Measurements from ENCODE around the gene NTRK3.

Gene NTRK3

DNA sequence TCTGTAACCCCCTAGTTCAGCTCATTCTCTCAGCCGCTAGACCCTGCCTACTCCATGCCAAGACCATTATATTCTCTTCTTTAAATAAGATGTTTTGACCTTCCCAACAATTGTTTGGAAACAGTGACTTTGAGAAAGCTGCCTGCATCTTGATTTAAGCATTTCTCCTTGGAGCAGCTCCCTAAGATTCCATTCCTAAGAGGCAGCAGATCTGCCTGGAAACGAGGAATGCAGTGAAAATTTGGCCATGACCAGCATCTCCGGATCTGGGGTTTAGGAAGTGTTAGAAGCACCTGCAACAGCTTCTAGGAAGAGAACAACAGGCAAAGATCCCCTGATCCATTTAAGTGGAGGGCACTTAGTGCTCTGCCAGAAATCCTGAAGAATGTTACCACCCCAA is 235.7 kb downstream of the NTRK3 start:
- no peak for DNase-seq

- DNase-seq, result no peak
These were observed 236.9 kb downstream of the NTRK3 start for GRCh38 chr15:88019656-88020055.

DNA sequence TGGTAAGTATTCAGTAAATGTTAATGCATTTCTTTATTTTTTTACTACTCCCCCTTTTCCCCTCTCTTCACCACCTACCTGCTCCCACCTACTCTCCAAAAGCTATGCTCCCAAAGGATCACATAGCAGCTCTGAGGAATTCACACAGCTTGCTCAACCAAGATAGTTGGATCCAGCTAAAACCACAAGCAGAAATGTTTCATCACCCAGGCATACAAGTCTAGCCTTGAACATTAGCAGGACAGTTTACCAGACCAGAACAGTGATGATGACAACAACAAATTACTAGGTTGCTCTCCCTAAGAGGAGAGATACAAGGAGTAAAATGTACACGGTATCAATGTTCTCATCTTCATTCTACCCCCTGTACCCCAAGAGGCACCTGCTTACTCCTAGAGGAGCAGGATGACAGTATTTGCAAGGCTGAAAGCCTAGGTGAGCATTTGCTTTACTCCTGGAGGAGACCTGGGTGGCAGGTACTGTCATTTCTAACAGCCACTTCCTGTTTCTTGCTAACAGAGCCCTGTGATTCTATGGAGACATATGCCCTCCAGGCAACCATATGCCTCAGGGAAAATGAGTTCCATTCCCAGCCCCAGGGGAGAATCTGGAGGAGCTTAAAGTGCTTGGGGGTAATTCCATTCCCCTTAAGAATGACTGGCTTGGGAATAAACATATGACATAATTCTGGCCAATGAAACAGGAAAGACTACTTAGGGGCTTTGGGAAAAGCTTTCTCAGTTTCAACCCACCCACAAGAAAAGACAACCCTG is 237.5 kb downstream of the NTRK3 start:
- no peak for DNase-seq

DNA sequence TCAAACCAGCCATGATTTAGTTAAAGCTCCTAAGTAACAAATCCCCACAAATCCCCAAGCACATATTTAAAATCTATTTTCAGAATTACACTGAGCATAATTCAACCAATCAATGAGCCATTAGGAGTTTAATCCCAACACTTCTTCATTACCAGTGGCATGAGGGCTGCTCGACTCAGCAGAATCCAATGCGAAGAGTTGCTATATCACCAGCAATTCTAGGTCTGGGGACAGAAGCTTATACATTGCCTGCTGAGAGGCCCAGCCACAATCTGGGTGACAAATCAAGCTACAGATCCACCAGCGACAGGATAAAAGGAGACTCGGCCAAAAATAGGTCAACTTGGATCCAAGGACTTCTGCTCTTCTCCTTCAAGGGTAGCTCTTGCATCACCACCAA is 238.8 kb downstream of the NTRK3 start:
- no peak for DNase-seq

DNA sequence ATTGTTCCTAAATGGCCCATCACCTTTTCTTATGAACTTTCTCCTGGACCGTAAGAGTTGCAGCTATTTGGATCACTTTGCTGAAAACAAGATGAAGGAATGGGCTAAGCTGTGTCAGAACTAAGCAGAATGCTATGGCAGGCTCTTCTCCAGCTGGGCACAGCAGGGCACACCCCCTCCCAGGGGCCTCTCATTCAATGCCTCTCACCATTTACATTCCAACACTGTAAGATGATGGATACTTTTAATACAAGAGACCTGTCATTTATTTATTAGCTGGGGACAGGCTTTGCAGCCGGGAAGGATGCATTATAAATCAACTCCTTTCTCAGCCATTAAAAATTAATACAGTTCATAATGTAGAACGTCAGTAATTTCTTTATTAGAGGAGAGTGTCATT is 240.1 kb downstream of the NTRK3 start:
- DNase-seq, result no peak

- no peak for DNase-seq
These were observed 241.2 kb downstream of the NTRK3 start for GRCh38 chr15:88015228-88015860.

- no peak for DNase-seq
These were observed 241.9 kb downstream of the NTRK3 start for GRCh38 chr15:88014454-88015160.

- DNase-seq, result no peak
These were observed 243.4 kb downstream of the NTRK3 start for GRCh38 chr15:88013111-88013510.

DNA sequence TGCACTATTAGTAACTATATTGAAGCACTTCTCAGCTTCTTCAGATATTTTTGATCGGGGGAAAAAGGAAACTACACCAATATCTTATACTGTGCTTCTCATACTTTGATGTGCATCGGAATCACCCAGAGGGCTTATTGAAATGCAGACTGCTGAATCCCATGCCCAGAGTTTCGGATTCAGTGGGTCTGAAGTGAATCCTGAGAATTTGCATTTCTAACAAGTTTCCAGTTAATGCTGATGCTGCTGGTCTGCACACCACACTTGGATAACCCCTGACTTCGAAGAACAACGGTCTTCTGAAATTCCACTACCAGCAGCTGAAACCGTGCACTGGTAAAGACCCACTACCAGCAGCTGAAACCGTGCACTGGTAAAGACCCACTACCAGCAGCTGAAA is 243.9 kb downstream of the NTRK3 start:
- no peak for DNase-seq

DNA sequence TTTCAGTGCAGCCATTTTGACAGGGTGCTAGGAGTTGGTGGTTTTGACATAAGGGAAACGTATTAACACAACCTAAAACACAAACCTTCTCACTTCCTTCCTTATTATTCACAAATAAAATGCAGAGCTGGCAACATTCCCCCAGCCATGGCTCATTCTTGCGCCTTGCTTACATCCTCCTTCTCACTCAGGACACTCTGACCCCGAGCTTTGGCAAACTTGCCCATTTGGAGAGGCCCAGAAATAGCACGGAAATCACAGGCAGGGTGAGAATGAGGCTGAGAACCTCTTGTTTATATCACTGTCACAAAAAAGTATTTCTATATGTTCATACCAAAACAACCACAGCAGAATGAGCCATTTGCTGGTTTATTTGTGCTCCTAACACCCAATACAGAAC is 244.3 kb downstream of the NTRK3 start:
- DNase-seq, result no peak

DNA sequence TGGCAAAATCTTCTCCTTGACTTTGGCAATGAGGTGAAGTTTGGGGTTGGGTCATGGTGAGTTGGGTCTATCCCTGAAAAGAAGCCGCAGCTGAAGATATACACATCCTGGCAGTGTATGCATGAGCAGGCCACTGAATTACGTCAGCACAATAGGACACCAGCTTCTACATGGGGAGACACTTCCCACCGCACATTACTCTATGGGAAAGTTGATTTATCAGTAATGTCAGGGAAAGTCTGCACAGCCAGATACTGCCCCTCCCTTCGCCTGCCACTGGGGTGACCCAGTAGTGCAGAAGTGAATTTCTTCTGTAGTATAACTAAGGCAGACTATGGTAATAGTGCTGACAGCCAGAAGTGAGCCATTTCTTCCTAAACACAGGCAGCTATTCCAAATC is 245.0 kb downstream of the NTRK3 start:
- no peak for DNase-seq

DNA sequence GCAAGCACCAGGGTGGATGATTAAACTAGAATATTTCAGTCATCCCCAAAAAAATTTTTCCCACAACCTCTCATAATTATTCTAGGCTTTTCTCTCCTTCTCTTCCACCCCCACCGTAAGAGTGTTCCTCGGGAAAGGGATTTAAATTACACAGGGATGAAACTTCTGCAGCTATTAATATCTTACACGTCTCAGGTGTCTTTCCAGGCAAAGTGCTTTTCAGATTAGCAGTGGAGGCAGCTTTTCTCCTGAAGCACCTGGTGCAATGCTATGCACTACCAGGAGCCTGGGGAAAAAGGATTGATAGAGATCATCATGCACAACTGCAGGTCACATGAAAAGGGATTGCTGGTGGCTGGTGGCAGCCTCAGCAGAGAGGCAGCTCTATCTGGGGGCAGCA is 250.4 kb downstream of the NTRK3 start:
- DNase-seq, result no peak

- no peak for DNase-seq
These were observed 252.1 kb downstream of the NTRK3 start for GRCh38 chr15:88004399-88004798.

- DNase-seq, result no peak
These were observed 252.8 kb downstream of the NTRK3 start for GRCh38 chr15:88003541-88004327.

GRCh38 chr15:88002706-88003105 is 253.8 kb downstream of the NTRK3 start:
- no peak for DNase-seq

DNA sequence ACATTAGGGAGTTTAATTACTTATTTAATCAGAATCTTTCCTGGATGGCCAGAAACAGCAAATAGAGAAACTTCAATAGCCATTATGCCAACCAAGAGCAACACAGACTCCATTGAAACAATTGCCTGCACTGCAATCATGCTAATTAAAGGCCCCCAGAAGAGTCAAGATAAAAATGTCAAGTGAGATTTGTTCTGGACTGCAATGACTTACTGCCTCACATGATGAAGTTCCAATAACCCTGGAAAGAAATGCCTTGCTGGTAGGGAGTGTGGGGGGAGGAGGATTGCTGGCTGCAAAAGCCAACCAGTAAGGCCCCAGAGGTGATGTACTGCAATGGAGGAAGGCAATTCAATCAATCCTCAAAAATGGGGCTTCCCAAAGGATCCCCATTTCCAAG is 257.9 kb downstream of the NTRK3 start:
- DNase-seq, result no peak

DNA sequence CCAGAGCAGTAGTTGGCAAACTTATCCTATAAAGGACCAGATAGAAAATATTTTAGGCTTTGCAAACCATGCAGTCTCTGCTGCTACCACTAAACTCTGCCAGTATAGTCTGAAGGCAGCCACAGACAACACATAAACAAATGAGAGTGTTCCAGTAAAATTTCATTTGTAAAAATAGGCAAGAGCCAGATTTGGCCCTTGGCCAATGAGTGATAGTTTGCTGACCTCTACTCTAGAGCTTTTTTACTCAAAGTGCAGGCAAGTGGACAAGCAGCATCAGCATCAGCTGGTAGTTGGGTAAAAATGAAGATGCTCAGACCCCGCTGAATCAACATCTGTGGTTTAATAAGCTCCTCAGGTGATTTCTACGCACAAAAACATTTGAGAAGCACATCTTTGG is 269.8 kb downstream of the NTRK3 start:
- DNase-seq, result no peak

DNA sequence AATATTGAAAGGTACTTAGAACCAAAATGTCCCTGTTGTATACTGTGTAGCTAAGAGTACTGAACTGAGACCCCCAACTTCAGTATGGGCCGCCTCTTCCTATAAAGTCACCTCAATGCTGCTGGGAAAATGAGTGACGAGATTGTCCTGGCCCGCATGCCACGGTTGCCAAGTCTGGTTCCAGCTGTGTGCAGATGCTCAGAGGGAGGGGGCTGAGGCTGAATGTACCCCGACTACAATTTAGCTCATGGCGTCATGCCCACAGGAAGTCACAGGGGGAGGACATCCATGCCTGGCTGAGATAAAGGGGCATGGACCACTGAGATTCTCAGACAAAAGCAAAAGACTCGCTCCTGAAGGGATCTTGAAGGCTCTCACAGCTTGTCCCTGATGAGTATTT is 271.1 kb downstream of the NTRK3 start:
- DNase-seq, result no peak

GRCh38 chr15:87981969-87982368 is 274.6 kb downstream of the NTRK3 start:
- no peak for DNase-seq

DNA sequence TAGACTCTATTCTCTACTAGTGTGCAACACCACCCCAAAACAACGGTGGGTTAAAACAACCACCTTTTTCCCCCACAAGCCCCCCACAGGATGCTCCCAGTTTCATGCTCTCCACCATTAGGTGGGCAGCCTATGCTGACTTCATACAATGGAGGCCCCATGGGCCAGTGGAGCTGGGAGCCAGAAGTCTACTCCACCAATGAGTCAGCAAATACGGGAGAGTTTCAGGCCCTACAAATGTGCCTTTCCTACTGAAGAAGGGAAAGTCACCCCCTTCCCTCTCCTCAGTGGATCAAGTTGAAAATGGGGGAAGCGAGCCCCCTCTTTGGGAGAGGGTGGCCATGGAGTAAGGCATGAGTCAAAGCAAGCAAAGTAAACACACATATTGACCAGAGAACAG is 278.6 kb downstream of the NTRK3 start:
- DNase-seq, result no peak

GRCh38 chr15:87976552-87976951 is 280.0 kb downstream of the NTRK3 start:
- DNase-seq, result no peak

GRCh38 chr15:87973501-87974215 is 282.9 kb downstream of the NTRK3 start:
- no peak for DNase-seq

DNA sequence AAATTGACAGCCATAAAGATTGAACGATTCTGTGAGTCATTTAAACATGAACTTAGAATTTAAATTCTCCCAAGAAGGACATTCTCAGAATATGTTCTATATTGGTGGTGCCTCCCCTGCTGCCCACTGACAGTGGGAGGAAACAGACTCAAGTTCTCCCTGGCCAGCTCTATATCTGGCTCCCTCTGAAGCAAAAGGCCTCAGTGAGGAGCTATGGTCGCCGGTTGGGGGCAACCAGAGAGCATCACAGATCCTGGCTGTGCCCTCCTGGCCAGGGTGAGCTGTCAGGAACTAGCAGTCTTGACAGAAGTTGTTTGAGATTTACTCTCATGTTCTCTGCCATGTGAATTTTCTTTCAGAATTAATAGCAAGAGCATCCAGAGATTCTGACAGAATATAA is 285.5 kb downstream of the NTRK3 start:
- no peak for DNase-seq

All from SHP77 treated with DMSO at 0.1 percent for 48 hours (cell line).